ENCODE data around the gene BCAS1.

Gene BCAS1

DNA sequence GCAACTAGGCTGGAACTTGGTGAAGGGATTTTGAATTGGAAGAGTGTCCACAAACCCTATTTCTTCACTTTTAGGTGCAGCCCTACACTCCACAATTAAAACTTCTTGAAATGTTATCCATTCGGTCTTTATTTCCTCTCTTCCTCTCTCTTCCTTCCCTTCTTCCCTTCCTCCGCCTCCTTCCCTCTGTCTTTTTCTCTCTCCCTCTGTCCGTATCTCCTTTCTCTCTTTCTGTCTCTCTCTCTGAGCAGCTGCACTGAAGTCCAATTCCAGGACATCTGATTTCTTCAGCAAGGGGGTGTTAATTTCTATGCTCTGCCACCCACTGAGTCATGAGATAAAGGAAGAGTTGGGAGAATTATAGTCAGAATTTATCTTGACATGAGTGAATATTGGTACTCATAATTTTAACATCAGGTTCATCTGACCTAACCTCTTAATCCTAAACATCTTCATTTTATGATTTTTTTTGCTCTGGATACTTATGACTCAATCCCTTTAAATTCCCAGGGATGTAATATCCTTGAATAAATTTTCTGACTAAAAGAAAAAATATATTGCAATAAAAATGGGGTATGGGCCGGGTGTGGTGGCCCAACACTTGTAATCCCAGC lies 84.2 kb downstream of the BCAS1 start:
- H3K4me3 ChIP-seq (ENCODE audit: low read depth, low read length): no peak overlapping the region
- no peak for DNase-seq (ENCODE audit: low read depth)
- TF ChIP-seq POLR2A (IDR thresholded peaks at IDR 0.05; ENCODE audit: extremely low read depth, insufficient read length) (no peak), MYC (IDR thresholded peaks at IDR 0.05; ENCODE audit: low read depth, low read length) (no peak), CTCF (IDR thresholded peaks at IDR 0.05; ENCODE audit: low read depth, low read length) (no peak)
- TF ChIP-seq, protein P1, sequence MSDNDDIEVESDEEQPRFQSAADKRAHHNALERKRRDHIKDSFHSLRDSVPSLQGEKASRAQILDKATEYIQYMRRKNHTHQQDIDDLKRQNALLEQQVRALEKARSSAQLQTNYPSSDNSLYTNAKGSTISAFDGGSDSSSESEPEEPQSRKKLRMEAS (IDR thresholded peaks at IDR 0.05; ENCODE audit: low read depth, low read length): no peak

- no peak for DNase-seq (ENCODE audit: low read depth)
- TF ChIP-seq POLR2A (IDR thresholded peaks at IDR 0.05; ENCODE audit: extremely low read depth, insufficient read length): no peak
- TF ChIP-seq CTCF (IDR thresholded peaks at IDR 0.05; ENCODE audit: low read depth, low read length): no peak
- TF ChIP-seq MYC (IDR thresholded peaks at IDR 0.05; ENCODE audit: low read depth, low read length): no peak
- TF ChIP-seq, protein P1 (IDR thresholded peaks at IDR 0.05; ENCODE audit: low read depth, low read length): no peak
- no peak overlapping the region for H3K4me3 ChIP-seq (ENCODE audit: low read depth, low read length)
Observed at GRCh38 chr20:53985150-53985518, 85.3 kb downstream of the BCAS1 start.

- no peak for TF ChIP-seq MYC (IDR thresholded peaks at IDR 0.05; ENCODE audit: low read depth, low read length)
- TF ChIP-seq POLR2A (IDR thresholded peaks at IDR 0.05; ENCODE audit: extremely low read depth, insufficient read length): no peak
- no peak for TF ChIP-seq CTCF (IDR thresholded peaks at IDR 0.05; ENCODE audit: low read depth, low read length)
- TF ChIP-seq, protein P1 (IDR thresholded peaks at IDR 0.05; ENCODE audit: low read depth, low read length): no peak
- DNase-seq (ENCODE audit: low read depth): no peak
- H3K4me3 ChIP-seq (ENCODE audit: low read depth, low read length): no peak overlapping the region
Observed at GRCh38 chr20:53984356-53985149, 85.8 kb downstream of the BCAS1 start.

DNA sequence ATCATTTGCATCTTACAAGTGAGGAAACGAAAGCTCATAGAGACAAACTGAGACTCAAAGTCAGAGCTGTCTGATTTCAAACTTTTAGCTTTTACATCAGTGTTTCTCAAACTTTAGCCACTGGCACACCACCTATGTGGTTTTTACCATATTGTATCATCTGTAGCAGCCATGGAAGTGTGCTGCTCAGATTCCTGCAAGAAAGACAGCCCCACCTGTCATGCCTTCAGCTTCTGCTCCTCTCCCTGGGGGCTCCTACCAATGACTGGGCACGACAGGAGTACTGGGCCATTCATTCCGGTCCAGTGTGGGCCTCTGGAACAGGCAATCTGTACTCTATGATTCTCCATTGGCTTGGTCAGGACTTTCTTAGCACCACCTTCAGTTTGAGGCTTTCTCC lies 87.0 kb downstream of the BCAS1 start:
- DNase-seq (ENCODE audit: low read depth): no peak
- no peak overlapping the region for H3K4me3 ChIP-seq (ENCODE audit: low read depth, low read length)
- TF ChIP-seq, protein P1 (IDR thresholded peaks at IDR 0.05; ENCODE audit: low read depth, low read length): no peak
- TF ChIP-seq POLR2A (IDR thresholded peaks at IDR 0.05; ENCODE audit: extremely low read depth, insufficient read length) (no peak), MYC (IDR thresholded peaks at IDR 0.05; ENCODE audit: low read depth, low read length) (no peak), CTCF (IDR thresholded peaks at IDR 0.05; ENCODE audit: low read depth, low read length) (no peak)

DNA sequence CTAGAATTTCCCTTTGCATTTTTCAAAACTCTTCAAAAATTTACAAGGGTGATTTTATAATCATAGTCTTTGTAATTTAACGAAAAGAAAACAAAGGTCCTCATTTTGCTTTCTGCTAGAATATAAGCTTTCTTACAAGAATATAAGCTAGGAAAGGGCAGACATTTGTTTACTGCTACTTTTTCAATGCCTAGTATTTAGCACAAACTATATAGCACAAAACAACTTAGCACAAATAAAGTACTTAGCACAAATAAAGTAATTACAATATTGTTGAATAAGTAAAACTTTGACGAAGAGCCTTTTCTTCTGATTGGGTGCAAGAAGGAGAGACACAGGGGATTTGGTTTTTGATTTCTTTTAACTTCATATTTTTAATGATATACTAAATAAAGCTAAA lies 87.8 kb downstream of the BCAS1 start:
- no peak overlapping the region for H3K4me3 ChIP-seq (ENCODE audit: low read depth, low read length)
- TF ChIP-seq POLR2A (IDR thresholded peaks at IDR 0.05; ENCODE audit: extremely low read depth, insufficient read length) (no peak), MYC (IDR thresholded peaks at IDR 0.05; ENCODE audit: low read depth, low read length) (no peak), CTCF (IDR thresholded peaks at IDR 0.05; ENCODE audit: low read depth, low read length) (no peak)
- TF ChIP-seq, protein P1 (IDR thresholded peaks at IDR 0.05; ENCODE audit: low read depth, low read length): no peak
- no peak for DNase-seq (ENCODE audit: low read depth)

Data from NB4 (cell line).